Spleen (tissue), 11 donors: Measurements from ENCODE around the gene TMEM109. TPM values are rescaled to one million over a fixed set of nuclear protein-coding genes. Genes with fewer than 3 reads are reported as not detected.

Source experiments
- DNase-seq: peaks from one replicate; pipeline ENCODE4 v3.0.0-alpha.2; 2020
- H3K27ac ChIP-seq, 8 donors: fragments of 200-600 bp; sonication (generic) in 7 of 8; 1 replicate in 4 of 8; 2 replicates in 4 of 8; pipeline versions ENCODE4 v1.5.0 to v1.8.0; 2016 to 2021; ENCODE audit warnings: inconsistent platforms in 4 of 8, mild to moderate bottlenecking in 4 of 8, moderate library complexity in 1 of 8
- H3K27me3 ChIP-seq, 7 donors: fragments of 200-600 bp; sonication (generic) in 6 of 7; replicated peaks in 1 of 7; 1 replicate in 4 of 7; 2 replicates in 3 of 7; pipeline versions ENCODE4 v1.5.0 to v1.8.0; 2016 to 2021; ENCODE audit warnings: inconsistent platforms in 3 of 7, mild to moderate bottlenecking in 1 of 7
- H3K36me3 ChIP-seq, 6 donors: fragments of 200-600 bp; sonication (generic) in 5 of 6; 1 replicate in 4 of 6; 2 replicates in 2 of 6; pipeline versions ENCODE4 v1.5.0 to v1.8.0; 2016 to 2021; ENCODE audit warnings: inconsistent platforms in 2 of 6
- H3K4me1 ChIP-seq, 6 donors: fragments of 200-600 bp; sonication (generic) in 5 of 6; 1 replicate in 3 of 6; 2 replicates in 3 of 6; pipeline versions ENCODE4 v1.5.0 to v1.8.0; 2016 to 2021; ENCODE audit warnings: inconsistent platforms in 3 of 6
- H3K4me3 ChIP-seq, 8 donors: fragments of 200-600 bp; sonication (generic) in 7 of 8; 1 replicate in 4 of 8; 2 replicates in 4 of 8; pipeline versions ENCODE4 v1.5.0 to v1.8.0; 2016 to 2021; ENCODE audit warnings: inconsistent platforms in 4 of 8, mild to moderate bottlenecking in 4 of 8, moderate library complexity in 2 of 8
- H3K9me3 ChIP-seq, 8 donors: fragments of 200-600 bp; sonication (generic) in 7 of 8; 1 replicate in 4 of 8; 2 replicates in 4 of 8; pipeline versions ENCODE4 v1.5.0 to v1.8.0; 2016 to 2021; ENCODE audit warnings: inconsistent platforms in 4 of 8
- POLR2A ChIP-seq, 3 donors: fragments of 450-650 bp; IDR thresholded peaks; one replicate each; pipeline ENCODE4 v1.5.1; 2017; ENCODE audit warnings: antibody characterized with exemption in 3 of 3, mild to moderate bottlenecking in 1 of 3
- POLR2AphosphoS5 ChIP-seq, 3 donors: sonication (generic); formaldehyde crosslinking; IDR thresholded peaks; one replicate each; pipeline ENCODE4 v1.5.1; 2017; ENCODE audit warnings: antibody characterized with exemption in 3 of 3
- WGBS, 5 donors: extraction: QIAGEN DNeasy Blood & Tissue Kit in 3 of 5; methylation state at CpG; one replicate each; pipeline versions ENCODE4 v1.1.5 to v1.1.7; 2013 to 2018; 5-methylcytosine and 5-hydroxymethylcytosine counted together
- intact Hi-C: fragments of 100-400 bp; cut with DNase I; formaldehyde crosslinking; loops from one replicate; pipeline ENCODE4 v1.15.0; 2023; ENCODE audit warnings: low total_unique reads
- polyA plus RNA-seq, 3 donors: library from polyadenylated mRNA; stranded (reverse); fragments of 200-250 nt; gene quantifications; one replicate each; pipeline ENCODE4 v1.2.1, GENCODE V29; 2013
- total RNA-seq, 7 donors: library from RNA; depleted of rRNA in 3 of 7; stranded (reverse); fragments of >200 nt in 3 of 7; fragmentation: NEBNext Ultra II Directional in 4 of 7; extraction: Animal tissue kit (Norgen Biotek cat#: 25700) in 4 of 7; gene quantifications; one replicate each; pipeline versions ENCODE4 v1.1.0 to v1.2.1, GENCODE V29; 2016 to 2021
- TF ChIP-seq, protein P1 (sequence below), 11 experiments: fragments of 200-600 bp in 7 of 11; fragments of 450-650 bp in 4 of 11; sonication (generic) in 4 of 11; IDR thresholded peaks in 8 of 11; conservative IDR thresholded peaks in 3 of 11; 1 replicate in 7 of 11; 2 replicates in 4 of 11; pipeline versions ENCODE4 v1.4.0 to v1.8.0; 2016 to 2021; ENCODE audit warnings: antibody characterized with exemption in 11 of 11, inconsistent platforms in 4 of 11, mild to moderate bottlenecking in 1 of 11
- donor health status: healthy with polysubstance abuse.
- donor health status: DM: no; HTN: no; CAD: no; lungs with moderate emphysema.
- donor health status: DM: no; HTN: no; CAD: no.
- donor health status: Bipolar disorder and iron deficiency.
- donor health status: healthy.
- donor health status: DM: no; HTN: no; CAD: no.
- donor health status: DM: yes; HTN: yes; CAD: no.

Gene TMEM109
- total and polyA plus RNA-seq, 10 donors: 53.6 to 125 (median 102) TPM

GRCh38 chr11:60925868-60926267, 11.9 kb downstream of the TMEM109 start:
- intact Hi-C loops: no loop called here
- Histone ChIP-seq H3K36me3 (peaks cover 2 to 29% (median 24%) of the 10 kb centered on the region in 6 donors), H3K9me3 (no peaks in the 10 kb centered on the region), H3K4me1 (peaks cover 9 to 36% (median 26%) of the 10 kb centered on the region in 6 donors), H3K4me3 (peak overlapping the region in 1 of 8 donors; percentile 85), H3K27ac (no peak overlapping the region), H3K27me3 (peaks cover 0 to 35% (median 15%) of the 10 kb centered on the region in 7 donors)
- 69 to 76% (median 73%) methylated on average over 6 of the region's 6 CpGs for WGBS, 5 donors
- DNase-seq: peak; percentile 70
- TF ChIP-seq, protein P1, sequence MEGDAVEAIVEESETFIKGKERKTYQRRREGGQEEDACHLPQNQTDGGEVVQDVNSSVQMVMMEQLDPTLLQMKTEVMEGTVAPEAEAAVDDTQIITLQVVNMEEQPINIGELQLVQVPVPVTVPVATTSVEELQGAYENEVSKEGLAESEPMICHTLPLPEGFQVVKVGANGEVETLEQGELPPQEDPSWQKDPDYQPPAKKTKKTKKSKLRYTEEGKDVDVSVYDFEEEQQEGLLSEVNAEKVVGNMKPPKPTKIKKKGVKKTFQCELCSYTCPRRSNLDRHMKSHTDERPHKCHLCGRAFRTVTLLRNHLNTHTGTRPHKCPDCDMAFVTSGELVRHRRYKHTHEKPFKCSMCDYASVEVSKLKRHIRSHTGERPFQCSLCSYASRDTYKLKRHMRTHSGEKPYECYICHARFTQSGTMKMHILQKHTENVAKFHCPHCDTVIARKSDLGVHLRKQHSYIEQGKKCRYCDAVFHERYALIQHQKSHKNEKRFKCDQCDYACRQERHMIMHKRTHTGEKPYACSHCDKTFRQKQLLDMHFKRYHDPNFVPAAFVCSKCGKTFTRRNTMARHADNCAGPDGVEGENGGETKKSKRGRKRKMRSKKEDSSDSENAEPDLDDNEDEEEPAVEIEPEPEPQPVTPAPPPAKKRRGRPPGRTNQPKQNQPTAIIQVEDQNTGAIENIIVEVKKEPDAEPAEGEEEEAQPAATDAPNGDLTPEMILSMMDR (IDR thresholded peaks at IDR 0.05 in 8 of 11, conservative IDR thresholded peaks at IDR 0.05 in 3 of 11): no peak
- no peak for TF ChIP-seq POLR2AphosphoS5 (IDR thresholded peaks at IDR 0.05)
- TF ChIP-seq POLR2A (IDR thresholded peaks at IDR 0.05): no peak

GRCh38 chr11:60926500-60926899, 12.5 kb downstream of the TMEM109 start:
- DNase-seq: peak; percentile 65
- no peak for TF ChIP-seq POLR2AphosphoS5 (IDR thresholded peaks at IDR 0.05)
- TF ChIP-seq, protein P1 (IDR thresholded peaks at IDR 0.05 in 8 of 11, conservative IDR thresholded peaks at IDR 0.05 in 3 of 11): no peak
- no peak for TF ChIP-seq POLR2A (IDR thresholded peaks at IDR 0.05)
- 93 to 95% (median 94%) methylated on average over 8 of the region's 8 CpGs for WGBS, 5 donors
- peaks cover 9 to 42% (median 31%) of the 10 kb centered on the region in 6 donors for H3K4me1 ChIP-seq
- H3K4me3 ChIP-seq: no peak overlapping the region
- intact Hi-C loops: no loop called here
- H3K36me3 ChIP-seq: peaks cover 0 to 22% (median 17%) of the 10 kb centered on the region in 6 donors
- peaks cover 0 to 35% (median 15%) of the 10 kb centered on the region in 7 donors for H3K27me3 ChIP-seq
- no peaks in the 10 kb centered on the region for H3K9me3 ChIP-seq
- H3K27ac ChIP-seq: no peak overlapping the region

DNA sequence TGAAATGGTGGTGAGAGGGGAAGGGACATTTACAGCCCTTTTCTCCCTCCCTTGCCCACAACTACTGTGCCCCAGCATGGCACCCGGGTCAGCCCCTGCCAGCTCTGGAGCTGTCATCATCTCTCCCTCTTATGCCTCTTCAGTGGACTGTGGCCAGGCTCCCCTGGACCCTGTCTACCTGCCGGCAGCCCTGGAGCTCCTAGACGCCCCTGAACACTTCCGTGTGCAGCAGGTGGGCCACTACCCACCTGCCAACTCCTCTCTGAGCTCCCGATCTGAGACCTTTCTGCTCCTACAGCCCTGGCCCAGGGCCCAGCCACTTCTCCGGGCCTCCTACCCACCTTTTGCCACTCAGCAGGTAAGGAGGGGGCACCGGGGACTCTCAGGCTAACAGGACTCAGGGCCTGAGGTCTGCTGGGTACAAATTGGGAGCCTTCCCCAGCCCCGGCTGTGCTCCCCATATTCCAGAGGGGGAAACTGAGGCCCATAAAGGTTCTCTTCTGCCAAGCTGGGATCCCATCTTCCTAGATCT, 13.2 kb downstream of the TMEM109 start:
- peaks cover 9 to 49% (median 35%) of the 10 kb centered on the region in 6 donors for H3K4me1 ChIP-seq
- intact Hi-C loops: no loop called here
- TF ChIP-seq POLR2AphosphoS5 (IDR thresholded peaks at IDR 0.05): no peak
- TF ChIP-seq POLR2A (IDR thresholded peaks at IDR 0.05): no peak
- TF ChIP-seq, protein P1 (IDR thresholded peaks at IDR 0.05 in 8 of 11, conservative IDR thresholded peaks at IDR 0.05 in 3 of 11): no peak
- no peak overlapping the region for H3K27ac ChIP-seq
- peaks cover 0 to 35% (median 15%) of the 10 kb centered on the region in 7 donors for H3K27me3 ChIP-seq
- no peak for DNase-seq
- peaks cover 0 to 16% (median 11%) of the 10 kb centered on the region in 6 donors for H3K36me3 ChIP-seq
- 88 to 94% (median 90%) methylated on average over 8 of the region's 8 CpGs for WGBS, 5 donors
- H3K9me3 ChIP-seq: no peaks in the 10 kb centered on the region
- H3K4me3 ChIP-seq: no peak overlapping the region

GRCh38 chr11:60927600-60927999, 13.6 kb downstream of the TMEM109 start:
- H3K36me3 ChIP-seq: peaks cover 0 to 11% (median 6%) of the 10 kb centered on the region in 6 donors
- no peaks in the 10 kb centered on the region for H3K9me3 ChIP-seq
- H3K27me3 ChIP-seq: peaks cover 0 to 35% (median 15%) of the 10 kb centered on the region in 7 donors
- intact Hi-C loops: no loop called here
- TF ChIP-seq, protein P1 (IDR thresholded peaks at IDR 0.05 in 8 of 11, conservative IDR thresholded peaks at IDR 0.05 in 3 of 11): no peak
- TF ChIP-seq POLR2A (IDR thresholded peaks at IDR 0.05) (no peak), POLR2AphosphoS5 (IDR thresholded peaks at IDR 0.05) (no peak)
- peaks cover 9 to 53% (median 40%) of the 10 kb centered on the region in 6 donors for H3K4me1 ChIP-seq
- H3K27ac ChIP-seq: no peak overlapping the region
- DNase-seq: peak; percentile 70
- 85 to 89% (median 86%) methylated on average over 11 to 16 of the region's 16 CpGs for WGBS, 5 donors
- H3K4me3 ChIP-seq: no peak overlapping the region
